Activated T-helper 1 cell treated with anti-CD3 and anti-CD28 coated beads, Interleukin-12 subunit alpha, Interleukin-12 subunit beta, Interleukin-2, Interleukin-4 antibody, amounts not matched to agents 30 ng/mL and 10 ng/mL and 1 ng/mL, durations not matched to agents 14 hours and 24 hours and 36 hours (primary cell): ENCODE data around the gene HOXB9. TPM values are rescaled to one million over a fixed set of nuclear protein-coding genes. Genes with fewer than 3 reads are reported as not detected.

ENCODE experiments used
- DNase-seq: peaks from one replicate; pipeline ENCODE4 v3.0.0; 2021; ENCODE audit warnings: low spot score
- H3K27ac Mint-ChIP-seq: one replicate; pipeline ENCODE4 v1.8.0; 2021; ENCODE audit warnings: mild to moderate bottlenecking, mixed read lengths
- H3K27me3 Mint-ChIP-seq: one replicate; pipeline ENCODE4 v1.8.0; 2022; ENCODE audit warnings: mild to moderate bottlenecking, moderate library complexity, mixed read lengths; ENCODE audit not compliant: insufficient read depth
- H3K36me3 Mint-ChIP-seq: one replicate; pipeline ENCODE4 v1.8.0; 2021; ENCODE audit warnings: low read depth, mixed read lengths
- H3K4me1 Mint-ChIP-seq: one replicate; pipeline ENCODE4 v1.8.0; 2021; ENCODE audit warnings: low read depth, mixed read lengths
- H3K4me3 Mint-ChIP-seq: one replicate; pipeline ENCODE4 v1.8.0; 2021; ENCODE audit warnings: mild to moderate bottlenecking, moderate library complexity, mixed read lengths
- H3K9me3 Mint-ChIP-seq: one replicate; pipeline ENCODE4 v1.8.0; 2021; ENCODE audit warnings: mixed read lengths
- intact Hi-C: fragments of 100-400 bp; cut with micrococcal nuclease; formaldehyde crosslinking; loops from one replicate; pipeline ENCODE4 v1.15.1; 2024
- total RNA-seq: library from RNA; stranded (reverse); gene quantifications from 2 replicates; pipeline ENCODE4 v1.2.3, GENCODE V29; 2022

HOXB9 gene
- total RNA-seq, 1 donor from 2014 or later, result 0.39 TPM

- DNase-seq, result no peak
- Mint-ChIP-seq H3K27ac (peak overlapping the region; percentile 66), H3K4me3 (no peak overlapping the region), H3K27me3 (peaks cover 89% of the 10 kb centered on the region), H3K9me3 (no peaks in the 10 kb centered on the region), H3K36me3 (no peaks in the 10 kb centered on the region), H3K4me1 (peaks cover 40% of the 10 kb centered on the region)
- intact Hi-C loops, result loop anchor here (5.0 to 10.0 kb wide), 2 partner anchors 355 to 772 kb away; partner anchors contain the start of gene SCRN2
Observed at GRCh38 chr17:48616717-48617470, 9.3 kb downstream of the HOXB9 start.

GRCh38 chr17:48615963-48616716 lies 10.0 kb downstream of the HOXB9 start:
- Mint-ChIP-seq H3K27ac (peak overlapping the region; percentile 66), H3K36me3 (no peaks in the 10 kb centered on the region), H3K4me3 (no peak overlapping the region), H3K27me3 (peaks cover 91% of the 10 kb centered on the region), H3K4me1 (peaks cover 48% of the 10 kb centered on the region), H3K9me3 (no peaks in the 10 kb centered on the region)
- DNase-seq, result no peak
- intact Hi-C loops, result loop anchor here (2.0 to 10.0 kb wide), 3 partner anchors 131 to 771 kb away; partner anchors contain the start of gene SCRN2

- intact Hi-C loops, result loop anchor here (2.0 to 10.0 kb wide), 3 partner anchors 131 to 771 kb away; partner anchors contain the start of gene SCRN2
- H3K9me3 Mint-ChIP-seq, result no peaks in the 10 kb centered on the region
- H3K27me3 Mint-ChIP-seq, result peaks cover 89% of the 10 kb centered on the region
- peak within 1 kb of the TSS; percentile 87 for H3K27ac Mint-ChIP-seq
- peaks cover 53% of the 10 kb centered on the region for H3K4me1 Mint-ChIP-seq
- peak within 1 kb of the TSS; percentile 40 for H3K4me3 Mint-ChIP-seq
- no peak for DNase-seq
- no peaks in the 10 kb centered on the region for H3K36me3 Mint-ChIP-seq
Observed at GRCh38 chr17:48615047-48615962, 10.9 kb downstream of the HOXB9 start, which contains the start of gene HOXB8. HOXB8 (minus strand) TSS chr17:48615292; CDS start chr17:48614704, 588 bp downstream.

- no peaks in the 10 kb centered on the region for H3K36me3 Mint-ChIP-seq
- H3K27ac Mint-ChIP-seq, result peak overlapping the region; percentile 71
- no peak for DNase-seq
- peaks cover 49% of the 10 kb centered on the region for H3K4me1 Mint-ChIP-seq
- peak overlapping the region; percentile 19 for H3K4me3 Mint-ChIP-seq
- no peaks in the 10 kb centered on the region for H3K9me3 Mint-ChIP-seq
- intact Hi-C loops, result loop anchor here (1.0 to 10.0 kb wide), 5 partner anchors 10 to 769 kb away; partner anchors contain the start of genes IGF2BP1, PRAC1, PRAC2 and SCRN2
- peaks cover 86% of the 10 kb centered on the region for H3K27me3 Mint-ChIP-seq
Observed at GRCh38 chr17:48613862-48614694, 12.1 kb downstream of the HOXB9 start.

- no peak for DNase-seq
- Mint-ChIP-seq H3K4me1 (peaks cover 40% of the 10 kb centered on the region), H3K4me3 (peak overlapping the region; percentile 81), H3K36me3 (no peaks in the 10 kb centered on the region), H3K27ac (peak overlapping the region; percentile 71), H3K9me3 (no peaks in the 10 kb centered on the region), H3K27me3 (peaks cover 85% of the 10 kb centered on the region)
- intact Hi-C loops, result loop anchor here (1.0 to 10.0 kb wide), 4 partner anchors 11 to 768 kb away; partner anchors contain the start of genes IGF2BP1, PRAC1, PRAC2 and SCRN2
Observed at GRCh38 chr17:48612854-48613691, 13.1 kb downstream of the HOXB9 start.

GRCh38 chr17:48612456-48612853 lies 13.7 kb downstream of the HOXB9 start:
- Mint-ChIP-seq H3K36me3 (no peaks in the 10 kb centered on the region), H3K4me1 (peaks cover 39% of the 10 kb centered on the region), H3K4me3 (peak overlapping the region; percentile 76), H3K27ac (peak overlapping the region; percentile 37), H3K9me3 (no peaks in the 10 kb centered on the region), H3K27me3 (peaks cover 84% of the 10 kb centered on the region)
- DNase-seq, result no peak
- intact Hi-C loops, result loop anchor here (2.0 to 10.0 kb wide), 3 partner anchors 110 to 768 kb away; partner anchors contain the start of genes IGF2BP1, PRAC1, PRAC2 and SCRN2

- no peaks in the 10 kb centered on the region for H3K9me3 Mint-ChIP-seq
- peak overlapping the region; percentile 86 for H3K4me3 Mint-ChIP-seq
- peak overlapping the region; percentile 21 for H3K27ac Mint-ChIP-seq
- peaks cover 79% of the 10 kb centered on the region for H3K27me3 Mint-ChIP-seq
- no peaks in the 10 kb centered on the region for H3K36me3 Mint-ChIP-seq
- peaks cover 39% of the 10 kb centered on the region for H3K4me1 Mint-ChIP-seq
- intact Hi-C loops, result loop anchor here (2.0 to 10.0 kb wide), 4 partner anchors 15 to 767 kb away; partner anchors contain the start of genes IGF2BP1, PRAC1, PRAC2 and SCRN2
- DNase-seq, result no peak
Observed at GRCh38 chr17:48611681-48612455, 14.3 kb downstream of the HOXB9 start.

- no peaks in the 10 kb centered on the region for H3K36me3 Mint-ChIP-seq
- H3K4me1 Mint-ChIP-seq, result peaks cover 39% of the 10 kb centered on the region
- intact Hi-C loops, result loop anchor here (2.0 to 10.0 kb wide), 3 partner anchors 14 to 766 kb away; partner anchors contain the start of genes IGF2BP1 and SCRN2
- peak overlapping the region; percentile 32 for H3K27ac Mint-ChIP-seq
- DNase-seq, result no peak
- peak overlapping the region; percentile 86 for H3K4me3 Mint-ChIP-seq
- peaks cover 79% of the 10 kb centered on the region for H3K27me3 Mint-ChIP-seq
- H3K9me3 Mint-ChIP-seq, result no peaks in the 10 kb centered on the region
Observed at GRCh38 chr17:48611213-48611612, 14.9 kb downstream of the HOXB9 start.

- Mint-ChIP-seq H3K9me3 (no peaks in the 10 kb centered on the region), H3K36me3 (no peaks in the 10 kb centered on the region), H3K4me3 (peak within 1 kb of the TSS; percentile 86), H3K4me1 (peaks cover 34% of the 10 kb centered on the region), H3K27ac (peak within 1 kb of the TSS; percentile 32), H3K27me3 (peaks cover 76% of the 10 kb centered on the region)
- intact Hi-C loops, result loop anchor here (2.0 to 10.0 kb wide), 3 partner anchors 14 to 766 kb away; partner anchors contain the start of genes IGF2BP1 and SCRN2
- DNase-seq, result peak; percentile 49
Observed at GRCh38 chr17:48610282-48611211, 15.6 kb downstream of the HOXB9 start, which contains the start of gene HOXB7. HOXB7 (minus strand) TSS chr17:48611017; CDS start chr17:48610918, 99 bp downstream.
